Caco-2 (cell line): Measurements from ENCODE around the gene CES4A. TPM values are rescaled to one million over a fixed set of nuclear protein-coding genes. Genes with fewer than 3 reads are reported as not detected.

ENCODE experiments used
- BruUV-seq: library from RNA; stranded (reverse); fragments of 400-500 nt; replicated peaks from 2 replicates; lab custom pipeline; 2021; lab: Mats Ljungman, UMichigan
- CTCF ChIA-PET: fragments of 300-600 bp; sonication (Branson Sonifier 250); formaldehyde crosslinking; loops from one replicate; lab custom pipeline; 2022; ENCODE audit warnings: antibody characterized with exemption; lab: Charles Lee
- POLR2A ChIA-PET: fragments of 300-600 bp; sonication (Branson Sonifier 250); formaldehyde crosslinking; loops from one replicate; lab custom pipeline; 2022; ENCODE audit warnings: antibody characterized with exemption; lab: Charles Lee
- DNase-seq, 2 experiments: peaks; one replicate each; pipeline versions ENCODE4 v3.0.0 to v3.0.0-alpha.2; 2020 to 2022
- H3K27me3 ChIP-seq: replicated peaks from 2 replicates; pipeline ENCODE4 v1.6.0; 2011; ENCODE audit warnings: low read length; ENCODE audit not compliant: control insufficient read depth, insufficient read depth
- H3K36me3 ChIP-seq: 2 replicates; pipeline ENCODE4 v1.5.1; 2011; ENCODE audit warnings: low read length; ENCODE audit not compliant: control insufficient read depth, insufficient read depth
- H3K4me1 ChIP-seq: fragments of 250-450 bp; sonication (Bioruptor Pico); 2 replicates; pipeline ENCODE4 v1.5.1; 2020; ENCODE audit warnings: mild to moderate bottlenecking
- H3K4me3 ChIP-seq: 2 replicates; pipeline ENCODE4 v1.5.1; 2011; ENCODE audit warnings: low read depth, mild to moderate bottlenecking, control low read depth, low read length
- H3K9me3 ChIP-seq: fragments of 250-450 bp; sonication (Bioruptor Pico); 2 replicates; pipeline ENCODE4 v1.5.1; 2020; ENCODE audit warnings: mild to moderate bottlenecking, moderate library complexity
- H3K27ac Mint-ChIP-seq: one replicate; pipeline ENCODE4 v1.8.0; 2022; ENCODE audit warnings: mixed read lengths; ENCODE audit not compliant: unreplicated experiment
- H3K27me3 Mint-ChIP-seq: one replicate; pipeline ENCODE4 v1.8.0; 2022; ENCODE audit warnings: mixed read lengths; ENCODE audit not compliant: insufficient read depth, unreplicated experiment
- H3K36me3 Mint-ChIP-seq: one replicate; pipeline ENCODE4 v1.8.0; 2022; ENCODE audit warnings: mild to moderate bottlenecking, mixed read lengths; ENCODE audit not compliant: insufficient read depth, unreplicated experiment
- H3K4me1 Mint-ChIP-seq: one replicate; pipeline ENCODE4 v1.8.0; 2022; ENCODE audit warnings: low read depth, mixed read lengths; ENCODE audit not compliant: unreplicated experiment
- H3K4me3 Mint-ChIP-seq: one replicate; pipeline ENCODE4 v1.8.0; 2022; ENCODE audit warnings: mild to moderate bottlenecking, moderate library complexity, mixed read lengths; ENCODE audit not compliant: unreplicated experiment
- H3K9me3 Mint-ChIP-seq: one replicate; pipeline ENCODE4 v1.8.0; 2022; ENCODE audit warnings: mixed read lengths; ENCODE audit not compliant: unreplicated experiment
- intact Hi-C: fragments of 100-400 bp; cut with micrococcal nuclease; formaldehyde crosslinking; loops from one replicate; pipeline ENCODE4 v1.10.0; 2022; ENCODE audit not compliant: unreplicated experiment
- total RNA-seq: library from RNA; stranded (reverse); gene quantifications from 2 replicates; pipeline ENCODE4 v1.2.3, GENCODE V29; 2022
- TF ChIP-seq, protein P1 (sequence below), 2 experiments: fragments of 200-600 bp in 1 of 2; IDR thresholded peaks; 1 replicate in 1 of 2; 2 replicates in 1 of 2; pipeline versions ENCODE4 v1.5.1 to v1.8.0; 2011 to 2022; ENCODE audit warnings: antibody characterized with exemption in 1 of 2, control low read depth in 1 of 2, inconsistent platforms in 1 of 2, low read depth in 1 of 2, low read length in 1 of 2, mild to moderate bottlenecking in 1 of 2, moderate library complexity in 1 of 2; ENCODE audit not compliant: insufficient read depth in 1 of 2, severe bottlenecking in 1 of 2, unreplicated experiment in 1 of 2

The CES4A gene
- total RNA-seq, 1 experiment from 2014 or later = not detected

DNA sequence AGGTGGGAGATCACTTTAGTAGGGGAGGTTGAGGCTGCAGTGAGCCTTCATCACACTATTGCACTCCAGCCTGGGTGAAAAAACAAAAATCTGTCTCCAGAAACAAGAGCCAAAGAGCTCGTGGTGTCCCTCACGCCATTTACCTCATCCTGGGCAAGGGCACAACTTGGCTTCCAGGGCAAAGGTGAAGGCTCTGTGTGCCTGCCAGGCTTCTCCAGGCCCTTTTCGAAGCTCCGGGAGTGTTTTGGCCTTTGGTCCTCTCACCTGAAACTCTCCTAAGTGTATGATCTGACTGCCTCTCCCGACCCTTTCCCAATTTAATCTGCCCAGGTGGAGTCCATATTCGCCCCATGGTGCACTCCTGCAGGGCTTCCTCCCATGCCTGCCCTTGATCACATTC is 38.9 kb upstream of the CES4A start:
- BruUV-seq = no TSS peak
- POLR2A ChIA-PET = no interaction called here

DNA sequence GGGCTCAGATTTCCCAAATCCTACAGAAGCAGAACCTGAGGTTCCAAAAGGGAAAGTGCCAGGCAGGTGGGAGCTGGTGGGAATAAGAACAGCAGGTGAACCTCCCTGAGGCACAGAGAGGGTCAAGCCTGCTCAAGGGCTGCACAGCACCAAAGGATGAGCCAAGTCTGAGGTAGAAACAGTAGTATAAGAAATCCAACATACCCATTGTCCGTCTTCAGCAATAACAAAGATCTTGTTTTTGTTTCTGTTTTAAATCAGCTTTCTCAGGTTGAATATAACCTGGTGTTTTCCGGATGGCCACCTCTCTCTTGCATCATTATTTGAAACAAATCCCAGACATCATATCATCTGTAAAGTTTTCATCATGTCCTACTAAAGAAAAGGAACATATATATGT is 38.0 kb upstream of the CES4A start:
- peaks cover 7% of the 10 kb centered on the region for H3K9me3 Mint-ChIP-seq
- TF ChIP-seq, protein P1, sequence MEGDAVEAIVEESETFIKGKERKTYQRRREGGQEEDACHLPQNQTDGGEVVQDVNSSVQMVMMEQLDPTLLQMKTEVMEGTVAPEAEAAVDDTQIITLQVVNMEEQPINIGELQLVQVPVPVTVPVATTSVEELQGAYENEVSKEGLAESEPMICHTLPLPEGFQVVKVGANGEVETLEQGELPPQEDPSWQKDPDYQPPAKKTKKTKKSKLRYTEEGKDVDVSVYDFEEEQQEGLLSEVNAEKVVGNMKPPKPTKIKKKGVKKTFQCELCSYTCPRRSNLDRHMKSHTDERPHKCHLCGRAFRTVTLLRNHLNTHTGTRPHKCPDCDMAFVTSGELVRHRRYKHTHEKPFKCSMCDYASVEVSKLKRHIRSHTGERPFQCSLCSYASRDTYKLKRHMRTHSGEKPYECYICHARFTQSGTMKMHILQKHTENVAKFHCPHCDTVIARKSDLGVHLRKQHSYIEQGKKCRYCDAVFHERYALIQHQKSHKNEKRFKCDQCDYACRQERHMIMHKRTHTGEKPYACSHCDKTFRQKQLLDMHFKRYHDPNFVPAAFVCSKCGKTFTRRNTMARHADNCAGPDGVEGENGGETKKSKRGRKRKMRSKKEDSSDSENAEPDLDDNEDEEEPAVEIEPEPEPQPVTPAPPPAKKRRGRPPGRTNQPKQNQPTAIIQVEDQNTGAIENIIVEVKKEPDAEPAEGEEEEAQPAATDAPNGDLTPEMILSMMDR (IDR thresholded peaks at IDR 0.05; ENCODE audit: insufficient read depth in 1 of 2, low read depth in 1 of 2, low read length in 1 of 2, severe bottlenecking in 1 of 2, unreplicated experiment in 1 of 2) = no peak
- BruUV-seq = no TSS peak
- Histone ChIP-seq H3K4me1 (peaks cover 17% of the 10 kb centered on the region), H3K27me3 (no peaks in the 10 kb centered on the region), H3K4me3 (no peak overlapping the region), H3K9me3 (no peaks in the 10 kb centered on the region), H3K36me3 (no peaks in the 10 kb centered on the region)
- H3K36me3 Mint-ChIP-seq = no peaks in the 10 kb centered on the region
- peaks cover 12% of the 10 kb centered on the region for H3K4me1 Mint-ChIP-seq
- ChIA-PET CTCF (interaction anchor here (0.6 kb wide), 1 partner anchor 10 kb away, joined by 3 read pairs; no protein-coding TSS in a partner anchor), POLR2A (no interaction called here)
- intact Hi-C loops = no loop called here
- no peak for DNase-seq
- no peaks in the 10 kb centered on the region for H3K27me3 Mint-ChIP-seq
- no peak overlapping the region for H3K4me3 Mint-ChIP-seq
- no peak overlapping the region for H3K27ac Mint-ChIP-seq

More for the DNA sequence above, 38.9 kb upstream of the CES4A start:
- TF ChIP-seq, protein P1 (IDR thresholded peaks at IDR 0.05; ENCODE audit: insufficient read depth in 1 of 2, low read depth in 1 of 2, low read length in 1 of 2, severe bottlenecking in 1 of 2, unreplicated experiment in 1 of 2) = no peak
- peaks cover 17% of the 10 kb centered on the region for H3K4me1 ChIP-seq
- intact Hi-C loops = no loop called here
- peaks cover 7% of the 10 kb centered on the region for H3K9me3 Mint-ChIP-seq
- no peak overlapping the region for H3K4me3 ChIP-seq
- H3K27me3 ChIP-seq = no peaks in the 10 kb centered on the region
- H3K36me3 Mint-ChIP-seq = no peaks in the 10 kb centered on the region
- no peaks in the 10 kb centered on the region for H3K36me3 ChIP-seq
- CTCF ChIA-PET = interaction anchor here (1.1 kb wide), 1 partner anchor 57 kb away, joined by 7 read pairs; no protein-coding TSS in a partner anchor
- H3K4me1 Mint-ChIP-seq = peaks cover 8% of the 10 kb centered on the region
- H3K9me3 ChIP-seq = no peaks in the 10 kb centered on the region
- no peak for DNase-seq
- no peak overlapping the region for H3K4me3 Mint-ChIP-seq
- H3K27ac Mint-ChIP-seq = no peak overlapping the region
- no peaks in the 10 kb centered on the region for H3K27me3 Mint-ChIP-seq

DNA sequence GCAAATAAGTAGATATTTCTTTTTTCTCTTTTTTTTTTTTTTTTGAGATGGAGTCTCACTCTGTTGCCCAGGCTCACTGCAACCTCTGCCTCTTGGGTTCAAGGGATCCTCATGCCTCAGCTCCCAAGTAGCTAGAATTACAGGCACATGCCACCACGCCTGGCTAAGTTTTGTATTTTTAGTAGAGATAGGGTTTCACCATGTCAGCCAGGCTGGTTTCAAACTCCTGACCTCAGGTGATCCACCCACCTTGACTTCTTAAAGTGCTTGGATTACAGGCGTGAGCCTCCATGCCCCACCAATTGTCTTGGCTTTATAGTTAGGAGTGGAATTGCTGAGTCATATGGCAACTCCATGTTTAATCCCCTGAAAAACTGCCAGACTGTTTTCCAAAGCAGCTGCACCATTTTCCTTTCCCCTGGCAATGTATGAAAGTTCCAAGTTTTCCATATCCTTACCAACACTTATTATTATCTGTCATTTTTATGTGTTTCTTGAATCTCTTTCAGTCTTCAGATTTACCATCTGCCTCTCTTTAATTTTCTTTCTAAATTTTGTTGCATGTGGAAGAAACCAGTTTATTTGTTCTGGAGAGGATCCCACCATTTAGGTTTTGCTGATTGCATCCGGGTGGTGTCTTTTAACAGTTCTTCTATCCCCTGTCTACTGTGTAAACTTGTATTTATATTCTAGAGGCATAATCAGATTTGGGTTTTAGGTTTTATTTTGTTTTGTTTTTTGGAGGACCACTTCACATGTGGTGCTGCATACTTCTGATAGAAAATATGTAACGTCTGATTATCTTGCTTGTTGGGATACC is 37.2 kb upstream of the CES4A start:
- intact Hi-C loops = no loop called here
- H3K36me3 Mint-ChIP-seq = no peaks in the 10 kb centered on the region
- peaks cover 15% of the 10 kb centered on the region for H3K4me1 Mint-ChIP-seq
- no TSS peak for BruUV-seq
- POLR2A ChIA-PET = no interaction called here
- H3K9me3 ChIP-seq = no peaks in the 10 kb centered on the region
- no peaks in the 10 kb centered on the region for H3K27me3 Mint-ChIP-seq
- no peak overlapping the region for H3K4me3 Mint-ChIP-seq
- no peaks in the 10 kb centered on the region for H3K27me3 ChIP-seq
- TF ChIP-seq, protein P1 (IDR thresholded peaks at IDR 0.05; ENCODE audit: insufficient read depth in 1 of 2, low read depth in 1 of 2, low read length in 1 of 2, severe bottlenecking in 1 of 2, unreplicated experiment in 1 of 2) = no peak
- H3K9me3 Mint-ChIP-seq = peaks cover 7% of the 10 kb centered on the region
- no peak overlapping the region for H3K27ac Mint-ChIP-seq
- no peaks in the 10 kb centered on the region for H3K36me3 ChIP-seq
- CTCF ChIA-PET = no interaction called here
- no peak overlapping the region for H3K4me3 ChIP-seq
- no peak for DNase-seq
- H3K4me1 ChIP-seq = peaks cover 17% of the 10 kb centered on the region
